H9 (cell line): Measurements from ENCODE around the gene ARHGEF7. TPM values are rescaled to one million over a fixed set of nuclear protein-coding genes. Genes with fewer than 3 reads are reported as not detected.
A peak's percentile ranks its signal among the peaks of the same experiment; 100 is the strongest.

ENCODE experiments used
- DNase-seq: peaks from one replicate; pipeline ENCODE4 v3.0.0-alpha.2; 2017
- H2AFZ ChIP-seq: one replicate; pipeline ENCODE4 v1.6.1; 2013; ENCODE audit warnings: mild to moderate bottlenecking, low read length, control low read depth, moderate library complexity
- H2AK5ac ChIP-seq: 2 replicates; pipeline ENCODE4 v1.6.1; 2013; ENCODE audit warnings: low read length, control low read depth, mixed read lengths; ENCODE audit not compliant: insufficient read length
- H2BK120ac ChIP-seq: one replicate; pipeline ENCODE4 v1.6.1; 2013; ENCODE audit warnings: low read depth, mild to moderate bottlenecking, low read length, control low read depth, inconsistent platforms; ENCODE audit not compliant: poor library complexity, severe bottlenecking
- H2BK12ac ChIP-seq: 2 replicates; pipeline ENCODE4 v1.6.1; 2013; ENCODE audit warnings: low read length, control low read depth, mixed read lengths, low read depth; ENCODE audit not compliant: insufficient read length
- H2BK15ac ChIP-seq: 2 replicates; pipeline ENCODE4 v1.6.1; 2013; ENCODE audit warnings: low read depth, low read length, control low read depth
- H2BK20ac ChIP-seq: one replicate; pipeline ENCODE4 v1.6.1; 2013; ENCODE audit warnings: low read depth, mild to moderate bottlenecking, low read length, control low read depth, inconsistent platforms; ENCODE audit not compliant: poor library complexity, severe bottlenecking
- H2BK5ac ChIP-seq: 2 replicates; pipeline ENCODE4 v1.6.1; 2013; ENCODE audit warnings: low read length, control low read depth, mixed read lengths; ENCODE audit not compliant: insufficient read length
- H3K14ac ChIP-seq: 2 replicates; pipeline ENCODE4 v1.6.1; 2013; ENCODE audit warnings: low read length, control low read depth; ENCODE audit not compliant: insufficient read depth
- H3K18ac ChIP-seq: 2 replicates; pipeline ENCODE4 v1.6.1; 2013; ENCODE audit warnings: low read depth, mild to moderate bottlenecking, mixed read lengths, low read length, control low read depth; ENCODE audit not compliant: insufficient read length
- H3K23ac ChIP-seq: 2 replicates; pipeline ENCODE4 v1.6.1; 2013; ENCODE audit warnings: low read length, control low read depth, mixed read lengths, low read depth; ENCODE audit not compliant: insufficient read length
- H3K23me2 ChIP-seq: 2 replicates; pipeline ENCODE4 v1.6.1; 2013; ENCODE audit warnings: low read depth, mild to moderate bottlenecking, mixed read lengths, low read length, control low read depth; ENCODE audit not compliant: insufficient read length, poor library complexity, severe bottlenecking
- H3K27ac ChIP-seq: 2 replicates; pipeline ENCODE4 v1.5.1; 2013; ENCODE audit warnings: low read length, control low read depth, mixed read lengths, low read depth; ENCODE audit not compliant: insufficient read length
- H3K27me3 ChIP-seq: 2 replicates; pipeline ENCODE4 v1.6.1; 2013; ENCODE audit warnings: low read length, control low read depth, inconsistent platforms; ENCODE audit not compliant: insufficient read depth
- H3K4ac ChIP-seq: 2 replicates; pipeline ENCODE4 v1.6.1; 2013; ENCODE audit warnings: low read depth, mild to moderate bottlenecking, control low read depth, inconsistent platforms, low read length, moderate library complexity
- H3K4me1 ChIP-seq: 2 replicates; pipeline ENCODE4 v1.6.1; 2013; ENCODE audit warnings: low read length, control low read depth, inconsistent platforms; ENCODE audit not compliant: insufficient read depth
- H3K4me2 ChIP-seq: 2 replicates; pipeline ENCODE4 v1.6.1; 2013; ENCODE audit warnings: low read length, control low read depth, mixed read lengths; ENCODE audit not compliant: insufficient read length, insufficient read depth
- H3K56ac ChIP-seq: 2 replicates; pipeline ENCODE4 v1.6.1; 2013; ENCODE audit warnings: low read depth, mild to moderate bottlenecking, mixed read lengths, low read length, control low read depth; ENCODE audit not compliant: insufficient read length
- H3K79me1 ChIP-seq: 2 replicates; pipeline ENCODE4 v1.6.1; 2013; ENCODE audit warnings: low read depth, mild to moderate bottlenecking, moderate library complexity, low read length, control low read depth, inconsistent platforms; ENCODE audit not compliant: insufficient read depth, poor library complexity, severe bottlenecking
- H3K79me2 ChIP-seq: 2 replicates; pipeline ENCODE4 v1.6.1; 2013; ENCODE audit warnings: low read length, control low read depth, inconsistent platforms; ENCODE audit not compliant: insufficient read depth
- H3K9ac ChIP-seq: 2 replicates; pipeline ENCODE4 v1.6.1; 2013; ENCODE audit warnings: low read length, control low read depth, mixed read lengths; ENCODE audit not compliant: insufficient read length; ENCODE audit errors: extremely low read depth
- H3K9me3 ChIP-seq: one replicate; pipeline ENCODE4 v1.6.1; 2013; ENCODE audit warnings: low read depth, low read length, inconsistent platforms; ENCODE audit not compliant: control insufficient read depth
- H3T11ph ChIP-seq: one replicate; pipeline ENCODE4 v1.6.1; 2013; ENCODE audit warnings: mild to moderate bottlenecking, low read length, control low read depth, inconsistent platforms
- H4K20me1 ChIP-seq: one replicate; pipeline ENCODE4 v1.6.1; 2013; ENCODE audit not compliant: control insufficient read depth, insufficient read length, insufficient read depth
- H4K5ac ChIP-seq: 2 replicates; pipeline ENCODE4 v1.6.1; 2013; ENCODE audit warnings: low read depth, mild to moderate bottlenecking, mixed read lengths, low read length, control low read depth; ENCODE audit not compliant: insufficient read length
- H4K8ac ChIP-seq: replicated peaks from 2 replicates; pipeline ENCODE4 v1.6.1; 2013; ENCODE audit warnings: low read length, control low read depth, mixed read lengths, low read depth; ENCODE audit not compliant: insufficient read length
- H4K91ac ChIP-seq: 2 replicates; pipeline ENCODE4 v1.6.1; 2013; ENCODE audit warnings: low read depth, mild to moderate bottlenecking, moderate library complexity, mixed read lengths, low read length, control low read depth; ENCODE audit not compliant: insufficient read length
- H3K27ac Mint-ChIP-seq, 3 experiments: 2 replicates in 2 of 3; 3 replicates in 1 of 3; pipeline ENCODE4 v1.8.0; 2020 to 2021; ENCODE audit warnings: mixed read lengths in 3 of 3, mild to moderate bottlenecking in 1 of 3, moderate library complexity in 1 of 3
- H3K27me3 Mint-ChIP-seq: 2 replicates; pipeline ENCODE4 v1.8.0; 2021; ENCODE audit warnings: low read depth, mild to moderate bottlenecking, moderate library complexity, mixed read lengths
- H3K36me3 Mint-ChIP-seq, 3 experiments: 2 replicates in 2 of 3; 3 replicates in 1 of 3; pipeline ENCODE4 v1.8.0; 2020 to 2021; ENCODE audit warnings: low read depth in 3 of 3, mixed read lengths in 3 of 3; ENCODE audit not compliant: insufficient read depth in 1 of 3
- H3K4me1 Mint-ChIP-seq, 2 experiments: 2 replicates each; pipeline ENCODE4 v1.8.0; 2020; ENCODE audit warnings: mixed read lengths in 2 of 2
- H3K4me3 Mint-ChIP-seq, 2 experiments: 2 replicates in 1 of 2; 3 replicates in 1 of 2; pipeline ENCODE4 v1.8.0; 2020 to 2021; ENCODE audit warnings: mild to moderate bottlenecking in 2 of 2, mixed read lengths in 2 of 2, moderate library complexity in 1 of 2
- H3K9me3 Mint-ChIP-seq, 2 experiments: 2 replicates in 1 of 2; 3 replicates in 1 of 2; pipeline ENCODE4 v1.8.0; 2020; ENCODE audit warnings: mild to moderate bottlenecking in 2 of 2, mixed read lengths in 2 of 2, moderate library complexity in 1 of 2
- WGBS: extraction: QIAGEN DNeasy Blood & Tissue Kit; methylation state at CpG from one replicate; pipeline ENCODE4 v1.1.7; 2013; ENCODE audit warnings: missing lambda C conversion rate, low lambda C conversion rate, mixed read lengths; ENCODE audit not compliant: insufficient read length; ENCODE audit errors: extremely low coverage; 5-methylcytosine and 5-hydroxymethylcytosine counted together
- total RNA-seq: library from RNA; stranded (reverse); gene quantifications from 2 replicates; pipeline ENCODE4 v1.2.1, GENCODE V29; 2021
- TF ChIP-seq, protein P1 (sequence below): fragments of 200-600 bp; sonication (generic); conservative IDR thresholded peaks from 3 replicates; pipeline ENCODE4 v1.8.0; 2021; ENCODE audit warnings: antibody characterized with exemption, mild to moderate bottlenecking

The ARHGEF7 gene
- total RNA-seq, 1 experiment from 2014 or later = 51.9 TPM

DNA sequence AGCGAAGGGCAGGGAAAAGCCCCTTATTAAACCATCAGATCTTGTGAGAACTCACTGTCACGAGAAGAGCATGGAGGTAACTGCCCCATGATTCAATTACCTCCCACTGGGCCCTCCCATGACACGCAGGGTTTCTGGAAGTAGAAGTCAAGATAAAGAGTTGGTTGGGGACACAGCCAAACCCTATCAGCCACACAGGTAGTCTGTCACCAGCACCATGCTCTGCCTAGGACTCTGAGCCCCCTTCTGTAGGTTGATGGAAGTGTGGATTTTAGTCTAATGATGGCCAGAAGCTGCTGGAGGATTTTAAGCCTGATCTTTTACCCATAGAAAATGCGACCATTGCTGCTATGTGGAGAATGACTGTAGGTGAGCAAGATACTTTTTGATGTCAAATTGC is 60.8 kb downstream of the ARHGEF7 start:
- Histone ChIP-seq H3K4me1 (peaks cover 4% of the 10 kb centered on the region; the same call in 1 of the 2 replicates), H3K56ac (no peak overlapping the region), H3K4me2 (no peak overlapping the region), H4K8ac (no peak overlapping the region), H3K23me2 (no peaks in the 10 kb centered on the region), H3K27ac (no peak overlapping the region), H2BK120ac (no peak overlapping the region), H2AK5ac (no peak overlapping the region), H3K79me1 (peaks cover 9% of the 10 kb centered on the region), H3K27me3 (no peaks in the 10 kb centered on the region; the same call in 1 of the 2 replicates), H2BK12ac (no peak overlapping the region), H3T11ph (no peak overlapping the region), H4K20me1 (peaks cover 2% of the 10 kb centered on the region), H2BK15ac (no peak overlapping the region), H2BK20ac (no peak overlapping the region), H3K9me3 (no peaks in the 10 kb centered on the region), H2AFZ (no peak overlapping the region), H2BK5ac (no peak overlapping the region), H3K79me2 (peaks cover 33% of the 10 kb centered on the region), H3K14ac (no peak overlapping the region), H4K5ac (no peak overlapping the region), H4K91ac (no peak overlapping the region), H3K18ac (no peak overlapping the region), H3K23ac (no peak overlapping the region), H3K9ac (no peak overlapping the region), H3K4ac (no peak overlapping the region)
- Mint-ChIP-seq H3K4me3 (no peak overlapping the region), H3K36me3 (peaks cover 5 to 11% (median 6%) of the 10 kb centered on the region in 3 experiments), H3K4me1 (peaks cover 12 to 13% of the 10 kb centered on the region in 2 experiments), H3K27ac (peak overlapping the region in 2 of 3 experiments; percentile 46 to 49; a peak in 4 of 7 replicates), H3K27me3 (no peaks in the 10 kb centered on the region), H3K9me3 (no peaks in the 10 kb centered on the region)
- WGBS = no CpG with 5 or more reads among the region's 4 CpGs
- TF ChIP-seq, protein P1, sequence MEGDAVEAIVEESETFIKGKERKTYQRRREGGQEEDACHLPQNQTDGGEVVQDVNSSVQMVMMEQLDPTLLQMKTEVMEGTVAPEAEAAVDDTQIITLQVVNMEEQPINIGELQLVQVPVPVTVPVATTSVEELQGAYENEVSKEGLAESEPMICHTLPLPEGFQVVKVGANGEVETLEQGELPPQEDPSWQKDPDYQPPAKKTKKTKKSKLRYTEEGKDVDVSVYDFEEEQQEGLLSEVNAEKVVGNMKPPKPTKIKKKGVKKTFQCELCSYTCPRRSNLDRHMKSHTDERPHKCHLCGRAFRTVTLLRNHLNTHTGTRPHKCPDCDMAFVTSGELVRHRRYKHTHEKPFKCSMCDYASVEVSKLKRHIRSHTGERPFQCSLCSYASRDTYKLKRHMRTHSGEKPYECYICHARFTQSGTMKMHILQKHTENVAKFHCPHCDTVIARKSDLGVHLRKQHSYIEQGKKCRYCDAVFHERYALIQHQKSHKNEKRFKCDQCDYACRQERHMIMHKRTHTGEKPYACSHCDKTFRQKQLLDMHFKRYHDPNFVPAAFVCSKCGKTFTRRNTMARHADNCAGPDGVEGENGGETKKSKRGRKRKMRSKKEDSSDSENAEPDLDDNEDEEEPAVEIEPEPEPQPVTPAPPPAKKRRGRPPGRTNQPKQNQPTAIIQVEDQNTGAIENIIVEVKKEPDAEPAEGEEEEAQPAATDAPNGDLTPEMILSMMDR = no peak; the same call in 2 of the 3 replicates
- no peak for DNase-seq
